Right ventricle myocardium inferior (tissue), 1 donor: ENCODE results near the gene SLC26A3. TPM values are rescaled to one million over a fixed set of nuclear protein-coding genes. Genes with fewer than 3 reads are reported as not detected.
A peak's percentile ranks its signal among the peaks of the same experiment; 100 is the strongest.
"Not testable (repeated sequence)": the region's sequence is repeated elsewhere in the genome, so short reads cannot be mapped to it uniquely, and the experiment has no call there.

Experiments
- ATAC-seq: fragments of 200-7000 bp; cut with Tn5 transposase; one replicate; pipeline ENCODE4 v1.9.1; 2020; ENCODE audit warnings: mild to moderate bottlenecking, moderate library complexity
- DNase-seq: peaks from one replicate; pipeline ENCODE4 v3.0.0; 2021; ENCODE audit errors: missing footprints
- intact Hi-C: fragments of 100-400 bp; cut with DNase I; formaldehyde crosslinking; loops from one replicate; pipeline ENCODE4 v1.11.0; 2022
- long read RNA-seq: library from polyadenylated mRNA; unstranded; transcript quantifications from one replicate; pipeline ENCODE4 v2.0.0, GENCODE V29; 2021
- total RNA-seq: library from RNA; stranded (reverse); fragmentation: NEBNext Ultra II Directional; extraction: Animal tissue kit (Norgen Biotek cat#: 25700); gene quantifications from one replicate; pipeline ENCODE4 v1.2.1, GENCODE V29; 2021
- donor health status: DM: no; HTN: yes; CAD: no; lungs with severe emphysema.

The SLC26A3 gene
- total RNA-seq = not detected
- long read RNA-seq, partial matches to known transcripts = 0 of 1 reads
- long read RNA-seq, other reads (novel, unspliced or antisense) = 1 of 1 reads

DNA sequence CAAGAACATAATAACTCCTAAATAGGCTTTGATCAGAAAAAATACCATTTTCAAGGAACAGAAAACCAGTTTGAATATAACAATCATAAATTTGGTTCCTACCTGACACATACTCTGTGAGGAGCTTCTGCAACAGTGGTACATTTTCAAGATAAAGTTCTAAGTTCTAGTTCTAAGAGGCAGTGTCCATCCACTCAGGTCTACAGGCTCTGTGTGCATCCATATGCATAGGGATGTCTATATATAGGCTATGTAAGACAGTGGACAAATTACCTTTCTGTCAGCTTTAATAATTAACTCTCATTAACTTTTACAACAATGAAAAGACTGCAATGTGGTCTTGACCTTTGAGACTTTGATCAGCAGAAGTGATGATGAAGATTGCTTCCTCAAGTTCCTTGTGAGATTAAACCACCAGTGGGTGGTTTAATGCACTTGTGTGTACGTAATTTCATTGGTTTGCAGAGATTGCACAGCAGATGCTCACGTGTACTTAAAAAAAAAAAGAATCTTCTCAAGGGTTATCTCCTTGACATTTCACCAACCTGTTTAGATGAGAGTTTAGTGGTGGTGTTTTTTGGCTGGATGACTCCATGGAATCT, at the start of gene SLC26A3:
Gene SLC26A3, minus strand, starts transcription at position 215 of the 602 bp plus-strand sequence. CDS start 8,714 bp downstream, outside the sequence.
- ATAC-seq = no peak
- intact Hi-C loops = no loop called here
- no peak for DNase-seq

DNA sequence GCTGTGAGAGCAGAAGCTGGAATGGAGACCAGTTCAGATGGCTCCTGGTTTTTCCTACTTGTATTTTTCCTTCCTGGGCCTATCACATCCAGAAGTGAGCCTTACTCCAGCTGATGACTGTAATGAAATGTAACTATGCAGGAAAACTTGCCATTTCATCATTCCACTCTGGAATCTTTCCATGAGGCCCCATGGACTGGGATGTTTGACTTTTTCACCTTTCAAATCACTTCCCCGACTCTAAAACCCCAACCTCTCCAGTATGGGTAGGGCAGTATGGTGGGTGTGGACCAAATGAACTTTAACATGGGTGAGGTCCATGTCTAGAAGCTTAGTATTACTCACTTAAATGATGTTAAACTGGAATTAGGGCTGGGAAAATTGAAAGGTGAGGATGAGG, 47.6 kb upstream of the SLC26A3 start:
- no peak for ATAC-seq
- no peak for DNase-seq
- intact Hi-C loops = no loop called here

DNA sequence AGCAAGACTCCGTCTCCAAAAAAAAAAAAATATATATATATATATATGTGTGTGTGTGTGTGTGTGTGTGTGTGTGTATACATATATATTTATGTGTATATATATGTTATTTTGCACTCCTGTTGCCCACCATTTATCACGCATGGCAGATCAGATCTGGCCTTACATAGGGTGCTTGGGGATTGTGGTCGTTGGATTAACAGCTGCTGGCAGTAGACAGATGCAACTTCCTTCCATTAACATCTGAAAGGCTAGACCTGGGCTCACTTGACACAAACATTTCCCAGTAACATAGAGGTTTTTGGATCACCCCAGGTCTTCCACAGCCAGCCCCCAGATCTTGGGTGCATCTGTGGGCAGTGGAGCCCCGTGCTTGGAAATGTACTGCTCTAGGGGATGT, 47.2 kb upstream of the SLC26A3 start:
- intact Hi-C loops = no loop called here
- DNase-seq = no peak
- ATAC-seq = no peak

DNA sequence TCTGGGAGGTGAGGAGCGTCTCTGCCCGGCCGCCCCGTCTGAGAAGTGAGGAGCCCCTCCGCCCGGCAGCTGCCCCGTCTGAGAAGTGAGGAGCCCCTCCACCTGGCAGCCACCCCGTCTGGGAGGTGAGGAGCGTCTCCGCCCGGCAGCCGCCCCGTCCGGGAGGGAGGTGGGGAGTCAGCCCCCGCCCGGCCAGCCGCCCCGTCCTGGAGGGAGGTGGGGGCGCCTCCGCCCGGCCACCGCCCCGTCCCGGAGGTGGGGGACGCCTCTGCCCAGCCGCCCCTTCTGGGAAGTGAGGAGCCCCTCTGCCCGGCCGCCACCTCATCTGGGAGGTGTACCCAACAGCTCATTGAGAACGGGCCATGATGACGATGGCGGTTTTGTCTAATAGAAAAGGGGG, 45.2 kb upstream of the SLC26A3 start:
- intact Hi-C loops, ATAC-seq, DNase-seq: not testable (repeated sequence)

DNA sequence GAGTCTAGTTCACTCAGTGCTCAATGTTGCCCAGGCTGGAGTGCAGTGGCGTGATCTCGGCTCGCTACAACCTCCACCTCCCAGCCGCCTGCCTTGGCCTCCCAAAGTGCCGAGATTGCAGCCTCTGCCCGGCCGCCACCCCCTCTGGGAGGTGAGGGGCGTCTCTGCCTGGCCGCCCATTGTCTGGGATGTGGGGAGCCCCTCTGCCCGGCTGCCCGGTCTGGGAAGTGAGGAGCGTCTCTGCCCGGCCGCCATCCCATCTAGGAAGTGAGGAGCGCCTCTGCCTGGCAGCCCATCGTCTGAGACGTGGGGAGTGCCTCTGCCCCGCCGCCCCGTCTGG, 44.8 kb upstream of the SLC26A3 start:
- intact Hi-C loops, ATAC-seq: not testable (repeated sequence)

DNA sequence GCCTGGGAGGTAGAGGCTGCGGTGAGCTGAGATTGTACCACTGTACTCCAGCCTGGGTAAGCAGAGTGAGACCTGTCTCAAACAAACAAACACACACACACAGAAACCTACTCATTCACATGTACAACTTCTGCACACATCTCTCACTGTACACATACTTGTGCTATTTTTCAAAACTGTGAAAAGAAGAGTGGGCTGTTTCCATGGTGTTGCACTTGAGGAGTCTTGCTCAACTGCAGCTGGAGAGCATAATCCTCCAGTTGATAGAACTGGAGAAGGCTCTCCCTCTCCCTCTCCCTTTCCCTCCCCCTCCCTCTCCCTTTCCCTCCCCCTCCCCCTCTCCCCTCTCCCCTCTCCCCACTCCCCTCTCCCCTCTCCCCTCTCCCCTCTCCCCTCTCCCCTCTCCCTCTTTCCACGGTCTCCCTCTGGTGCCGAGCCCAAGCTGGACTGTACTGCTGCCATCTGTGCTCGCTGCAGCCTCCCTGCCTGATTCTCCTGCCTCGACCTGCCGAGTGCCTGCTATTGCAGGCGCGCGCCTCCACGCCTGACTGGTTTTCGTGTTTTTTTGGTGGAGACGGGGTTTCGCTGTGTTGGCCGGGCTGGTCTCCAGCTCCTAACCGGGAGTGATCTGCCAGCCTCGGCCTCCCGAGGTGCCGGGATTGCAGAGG, 44.3 kb upstream of the SLC26A3 start:
- DNase-seq = no peak
- intact Hi-C loops = no loop called here
- no peak for ATAC-seq

More for the DNA sequence above, 44.8 kb upstream of the SLC26A3 start:
- not testable (repeated sequence) for DNase-seq

DNA sequence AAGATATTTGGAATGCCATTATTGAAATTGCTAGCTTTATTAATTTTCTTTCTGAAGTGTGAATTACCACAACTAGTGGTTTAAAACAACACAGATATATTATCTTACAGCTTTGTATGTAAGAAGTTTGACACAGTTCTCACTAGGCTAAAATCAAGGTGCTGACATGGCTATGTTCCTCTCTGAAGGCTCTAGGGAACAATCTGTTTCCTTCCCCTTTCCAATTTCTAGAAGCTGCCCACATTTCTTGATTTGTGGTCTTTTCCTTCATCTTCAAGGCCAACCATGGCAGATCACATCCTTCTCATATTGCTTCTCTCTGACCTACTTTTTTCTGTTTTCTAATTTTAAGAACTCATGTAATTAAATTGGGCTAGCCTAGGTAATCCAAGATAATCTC, 43.3 kb upstream of the SLC26A3 start:
- intact Hi-C loops = no loop called here
- ATAC-seq (peak; percentile 24), DNase-seq (no peak)

DNA sequence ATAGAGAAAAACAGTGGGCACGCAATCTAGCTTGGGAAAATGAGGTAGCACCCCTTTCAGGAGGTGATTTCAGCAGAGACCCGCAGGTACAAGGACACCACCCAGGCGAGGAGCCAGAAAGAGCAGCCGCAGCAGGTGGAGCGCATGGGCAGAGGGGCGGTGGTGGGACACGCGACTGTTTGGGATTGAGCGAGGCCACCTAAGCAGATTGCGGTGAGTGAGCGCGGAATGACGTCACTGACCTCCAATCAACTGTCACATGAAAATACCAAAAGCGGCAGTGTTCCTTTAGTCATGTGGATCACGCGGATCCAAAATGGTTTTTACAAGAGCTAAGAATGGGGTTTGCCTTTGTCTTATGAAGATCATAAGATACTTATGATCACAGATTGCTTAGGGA, 40.2 kb upstream of the SLC26A3 start:
- intact Hi-C loops = no loop called here
- no peak for DNase-seq
- no peak for ATAC-seq

DNA sequence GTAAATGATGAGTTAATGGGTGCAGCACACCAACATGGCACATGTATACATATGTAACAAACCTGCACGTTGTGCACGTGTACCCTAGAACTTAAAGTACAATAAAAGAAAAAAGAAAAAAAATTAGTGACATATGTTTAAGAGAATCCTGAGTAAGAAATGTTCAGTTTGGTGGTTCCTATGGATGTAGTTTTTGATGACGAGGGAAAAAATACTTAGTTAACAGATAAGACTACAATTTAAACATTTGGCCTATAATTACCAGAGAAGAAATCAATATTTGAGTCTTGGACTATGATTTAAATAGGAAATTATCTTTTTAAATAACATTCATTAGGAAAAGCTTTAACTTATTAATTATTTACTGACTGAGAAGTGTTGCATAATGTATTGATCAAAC, 39.2 kb upstream of the SLC26A3 start:
- intact Hi-C loops = no loop called here
- ATAC-seq (no peak), DNase-seq (no peak)

DNA sequence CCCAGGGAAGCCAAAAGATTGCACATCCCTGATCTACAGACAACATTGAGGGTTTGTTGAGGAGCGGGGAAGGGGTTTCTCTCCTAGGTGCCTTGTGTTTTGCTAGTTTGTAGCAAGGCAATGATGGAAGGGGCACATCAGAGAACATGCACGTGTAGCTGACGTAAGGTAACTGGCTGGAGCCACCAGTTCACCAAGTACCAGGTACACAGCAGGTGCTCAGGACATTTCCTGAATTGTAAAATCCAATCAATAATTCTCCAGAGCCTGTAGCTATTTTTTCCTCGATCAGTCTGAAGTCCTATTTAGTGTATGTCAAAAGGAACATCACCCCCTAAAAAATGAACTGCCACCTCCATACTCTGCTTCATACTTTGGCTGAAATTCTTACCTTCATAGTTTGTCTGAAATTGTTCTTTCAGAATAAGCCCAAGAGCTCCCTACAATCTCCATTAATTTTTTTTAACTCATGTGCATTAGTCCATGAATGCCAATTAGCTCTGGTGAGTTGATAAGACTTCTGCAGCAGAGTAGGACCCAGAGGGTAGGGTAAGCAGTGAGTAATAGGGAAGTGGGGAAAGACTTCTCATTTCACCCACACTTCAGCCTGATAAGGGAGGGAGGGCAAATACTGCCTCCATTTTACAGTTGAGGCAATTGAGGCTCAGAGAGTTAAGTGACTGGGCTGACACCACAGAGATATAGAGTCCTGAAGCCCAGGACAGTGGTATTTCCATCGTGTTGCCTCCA, 36.0 kb upstream of the SLC26A3 start:
- intact Hi-C loops = no loop called here
- DNase-seq = no peak

DNA sequence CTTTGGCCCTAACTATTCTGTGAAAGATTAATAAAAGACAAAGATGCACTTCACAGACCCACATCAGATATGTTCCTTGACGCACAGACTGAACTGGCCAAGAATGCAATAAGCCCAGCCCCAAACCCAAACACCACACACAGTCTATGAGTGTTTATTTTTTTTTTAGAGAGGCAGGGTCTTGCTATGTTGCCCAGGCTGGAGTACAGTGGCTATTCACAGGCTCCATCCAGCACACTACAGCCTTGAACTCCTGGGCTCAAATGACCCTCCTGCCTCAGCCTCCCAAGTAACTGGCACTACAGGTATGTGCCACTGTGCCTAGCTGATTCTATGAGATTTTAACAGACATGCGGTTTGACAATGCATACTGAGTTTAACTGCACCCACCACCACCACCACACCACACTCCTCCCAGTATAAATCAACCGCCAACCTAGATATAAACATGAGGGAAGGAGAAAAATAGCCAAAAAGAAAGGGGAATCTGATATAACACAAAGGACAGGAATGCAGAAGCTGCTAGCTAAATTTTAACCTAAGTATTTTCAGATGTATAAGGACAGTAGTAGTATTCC, 35.1 kb upstream of the SLC26A3 start:
- ATAC-seq (no peak), DNase-seq (no peak)
- intact Hi-C loops = no loop called here

More for the DNA sequence above, 36.0 kb upstream of the SLC26A3 start:
- no peak for ATAC-seq

DNA sequence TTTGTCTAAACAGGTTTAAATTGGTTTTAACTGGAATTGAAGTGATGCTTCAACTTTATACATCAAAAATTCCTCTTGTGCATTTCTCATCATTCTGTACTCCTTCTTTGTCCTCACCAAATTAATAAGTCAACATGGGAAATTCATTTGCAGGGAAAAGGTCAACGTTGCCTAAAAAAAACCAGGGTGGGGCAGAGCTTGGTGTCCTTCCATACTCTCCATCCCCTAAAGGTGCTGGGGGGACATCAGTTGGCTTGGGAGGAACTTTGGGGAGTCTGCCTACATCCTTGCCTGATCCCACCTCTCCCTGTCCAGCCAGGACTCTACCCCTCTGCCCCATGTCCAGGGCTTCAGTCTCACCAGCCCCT, 34.1 kb upstream of the SLC26A3 start:
- intact Hi-C loops = no loop called here

DNA sequence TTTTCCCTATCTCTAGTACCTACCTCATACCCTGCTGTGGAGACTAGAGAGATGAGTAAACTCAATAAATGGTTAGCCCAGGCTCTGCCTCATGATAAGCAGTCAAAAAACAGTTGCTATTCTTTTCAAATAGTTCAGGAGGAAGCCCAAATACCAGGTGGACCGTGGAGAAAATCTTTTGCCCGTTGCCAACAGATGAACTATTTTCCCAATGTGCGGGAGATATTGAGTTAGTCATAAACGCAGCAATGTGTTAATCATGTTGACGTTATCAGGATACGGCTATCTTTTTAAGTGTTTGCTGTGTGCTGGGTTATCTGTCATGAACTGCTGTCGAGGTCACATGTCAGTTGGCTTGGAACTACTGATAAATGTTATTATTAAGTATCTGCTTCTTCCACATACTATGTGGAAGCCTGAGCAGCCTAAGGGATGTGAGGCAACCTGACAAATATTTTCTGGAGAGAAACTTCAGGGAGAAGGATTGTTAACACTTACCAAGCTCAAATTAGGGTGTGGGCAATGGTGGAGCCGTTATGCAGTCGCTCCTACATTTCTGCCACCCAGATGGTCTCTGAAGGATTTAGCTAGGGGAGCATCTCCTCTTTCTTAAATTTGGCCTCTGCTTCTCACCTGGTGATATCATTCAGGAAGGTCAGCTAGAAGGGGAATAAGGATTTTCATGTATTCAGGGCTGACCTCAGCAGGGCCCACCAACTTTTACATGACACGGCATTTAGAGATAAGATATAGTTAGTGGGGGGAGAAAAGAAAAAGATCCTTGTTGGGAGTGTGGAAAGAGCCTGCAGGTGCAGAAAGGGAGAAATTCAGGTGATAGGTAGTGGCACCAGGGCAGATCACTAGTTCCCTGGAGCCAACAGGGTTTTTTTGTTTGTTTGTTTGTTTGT, 33.5 kb upstream of the SLC26A3 start:
- no peak for DNase-seq
- intact Hi-C loops = no loop called here

More for the DNA sequence above, 34.1 kb upstream of the SLC26A3 start:
- ATAC-seq (no peak), DNase-seq (no peak)

DNA sequence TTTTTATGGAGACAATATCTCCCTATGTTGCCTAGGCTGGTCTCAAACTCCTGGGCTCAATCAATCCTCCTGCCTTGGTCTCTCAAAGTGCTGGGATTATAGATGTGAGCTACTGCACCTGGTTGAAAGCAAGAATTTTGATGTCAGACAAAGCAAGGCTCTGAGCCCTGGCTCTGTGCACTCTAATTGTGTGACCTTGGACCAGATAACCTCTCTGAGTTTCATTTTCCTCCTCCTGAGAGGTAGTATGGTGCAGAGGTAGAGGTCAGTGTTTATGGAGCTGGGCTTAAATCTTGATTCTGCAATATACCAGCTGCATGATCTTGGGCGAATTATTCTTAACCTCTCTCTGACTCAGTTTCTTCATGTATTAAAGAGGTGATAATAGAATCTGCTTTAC, 31.4 kb upstream of the SLC26A3 start:
- intact Hi-C loops = no loop called here
- no peak for ATAC-seq
- DNase-seq = no peak

More for the DNA sequence above, 33.5 kb upstream of the SLC26A3 start:
- ATAC-seq = no peak

DNA sequence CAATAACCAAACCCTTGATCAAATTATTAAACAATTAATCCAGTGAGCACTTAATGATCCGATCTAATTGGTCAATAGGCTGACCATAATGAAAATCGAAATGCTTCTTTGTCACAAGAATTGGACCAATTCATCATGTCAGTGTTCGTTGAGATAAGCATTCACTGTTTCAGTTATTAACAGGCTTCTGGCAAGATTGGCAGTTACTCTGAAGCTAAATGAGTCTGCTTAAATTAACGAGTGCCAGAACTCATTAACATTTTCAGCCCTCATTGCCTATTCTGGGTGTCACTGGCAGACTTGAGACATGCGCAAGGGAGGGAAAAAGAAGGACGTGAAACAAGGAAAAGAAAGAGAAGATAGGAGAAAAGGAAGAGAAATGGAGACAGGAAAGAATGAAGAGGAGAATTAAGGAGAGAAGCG, 30.7 kb upstream of the SLC26A3 start:
- ATAC-seq (no peak), DNase-seq (no peak)
- intact Hi-C loops = no loop called here

DNA sequence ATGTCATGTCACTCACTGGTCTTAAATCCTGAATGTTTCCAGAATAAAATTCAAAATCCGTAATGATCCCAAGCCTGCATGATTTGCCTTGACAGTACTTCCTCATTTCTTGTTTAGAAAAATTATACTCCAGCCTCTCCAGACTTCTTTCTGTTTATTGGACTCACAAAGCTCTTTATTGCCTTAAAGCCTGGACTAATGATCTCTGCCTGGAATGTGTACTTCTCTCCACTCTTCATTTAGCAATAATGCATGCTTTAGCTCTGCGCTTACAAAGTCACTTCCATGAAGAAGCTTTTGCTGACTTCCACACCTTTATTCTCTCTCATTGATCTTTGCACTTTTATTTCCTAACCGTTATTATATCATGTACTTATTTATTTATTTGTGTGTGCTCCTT, 27.4 kb upstream of the SLC26A3 start:
- intact Hi-C loops = no loop called here
- DNase-seq (no peak), ATAC-seq (no peak)

DNA sequence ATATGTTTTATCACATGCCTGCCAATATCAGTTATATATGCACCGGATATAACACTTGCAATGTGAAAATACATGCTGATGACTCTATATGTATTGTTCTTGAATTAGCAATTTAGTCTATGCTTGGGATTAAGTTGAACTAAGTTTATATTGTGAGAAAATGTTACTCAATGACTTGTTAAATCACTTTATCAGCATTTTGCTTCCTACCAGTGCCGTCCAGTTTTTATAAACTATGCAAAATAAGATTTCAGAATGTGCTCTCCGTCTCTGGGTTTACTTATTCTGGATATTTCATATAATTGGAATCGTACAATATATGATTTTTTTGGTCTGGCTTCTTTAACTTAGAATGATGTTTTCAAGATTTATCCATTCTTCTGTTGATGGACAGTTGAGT, 25.5 kb upstream of the SLC26A3 start:
- intact Hi-C loops = no loop called here
- DNase-seq (no peak), ATAC-seq (no peak)

DNA sequence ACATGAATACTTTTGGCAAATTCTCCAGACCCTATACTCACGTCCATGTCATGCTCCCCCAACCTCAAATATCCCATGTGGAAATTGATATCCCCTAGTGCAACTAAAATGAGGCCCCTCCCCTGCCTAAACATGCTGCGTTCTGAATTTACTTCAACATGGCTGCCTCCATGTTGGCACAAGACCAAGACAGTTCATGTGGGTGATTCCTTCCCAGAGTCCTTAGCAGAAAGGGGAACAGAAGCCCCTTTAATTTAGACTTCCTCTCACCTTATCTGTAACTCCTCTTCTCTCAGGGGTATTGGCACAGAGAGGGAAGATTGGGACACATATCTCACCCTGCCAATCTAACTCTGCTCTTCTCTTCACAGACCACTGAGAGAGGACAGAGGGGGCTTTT, 24.5 kb upstream of the SLC26A3 start:
- DNase-seq (no peak), ATAC-seq (no peak)
- intact Hi-C loops = no loop called here

DNA sequence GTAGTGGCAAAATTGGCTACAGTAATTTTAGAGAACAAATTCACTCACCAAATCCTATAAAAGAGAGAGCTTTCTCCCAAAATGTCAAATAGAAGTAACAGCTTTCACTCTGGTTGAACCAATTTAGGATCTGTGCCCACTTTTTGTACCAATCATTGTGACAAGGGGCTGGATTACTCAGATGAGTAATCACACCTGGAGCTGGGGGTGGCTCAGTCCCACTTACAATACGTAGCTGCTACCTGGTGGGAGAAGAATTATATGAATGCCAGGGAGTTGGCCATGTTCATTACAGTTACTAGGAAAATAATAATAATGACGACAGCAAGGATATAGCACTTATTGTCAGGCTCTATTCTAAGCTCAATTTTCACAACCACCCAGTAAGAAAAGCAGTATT, 23.4 kb upstream of the SLC26A3 start:
- ATAC-seq = no peak
- intact Hi-C loops = no loop called here
- DNase-seq = no peak
